Small intestine (tissue), 16 donors: Measurements from ENCODE around the gene UFL1. TPM values are rescaled to one million over a fixed set of nuclear protein-coding genes. Genes with fewer than 3 reads are reported as not detected.
A peak's percentile ranks its signal among the peaks of the same experiment; 100 is the strongest.
"Not testable (repeated sequence)": the region's sequence is repeated elsewhere in the genome, so short reads cannot be mapped to it uniquely, and the experiment has no call there.

Experiments used
- DNase-seq, 2 donors: peaks; one replicate each; pipeline versions ENCODE4 v3.0.0 to v3.0.0-alpha.2; 2013
- FAIRE-seq: peaks from 2 replicates; lab custom pipeline; 2012; peaks lifted over from hg19 to GRCh38; lab: Jason Lieb, UNC
- H3K27ac ChIP-seq, 3 donors: one replicate each; pipeline ENCODE4 v1.5.1; 2013; ENCODE audit warnings: low read length in 2 of 3, mild to moderate bottlenecking in 2 of 3, control low read depth in 1 of 3, inconsistent platforms in 1 of 3, low read depth in 1 of 3, moderate library complexity in 1 of 3
- H3K27me3 ChIP-seq, 3 donors: one replicate each; pipeline ENCODE4 v1.6.1; 2013; ENCODE audit warnings: low read length in 3 of 3, inconsistent platforms in 1 of 3; ENCODE audit not compliant: control insufficient read depth in 3 of 3, insufficient read depth in 3 of 3
- H3K36me3 ChIP-seq, 3 donors: one replicate each; pipeline ENCODE4 v1.6.1; 2013; ENCODE audit warnings: low read length in 3 of 3, inconsistent platforms in 1 of 3, low read depth in 1 of 3, mild to moderate bottlenecking in 1 of 3, moderate library complexity in 1 of 3; ENCODE audit not compliant: control insufficient read depth in 3 of 3, insufficient read depth in 2 of 3
- H3K4me1 ChIP-seq, 3 donors: one replicate each; pipeline ENCODE4 v1.6.1; 2013; ENCODE audit warnings: low read length in 2 of 3, inconsistent platforms in 1 of 3, low read depth in 1 of 3, mild to moderate bottlenecking in 1 of 3, moderate library complexity in 1 of 3; ENCODE audit not compliant: control insufficient read depth in 3 of 3, insufficient read depth in 2 of 3
- H3K4me3 ChIP-seq, 3 donors: one replicate each; pipeline ENCODE4 v1.5.1; 2013; ENCODE audit warnings: low read length in 3 of 3, control low read depth in 1 of 3, inconsistent platforms in 1 of 3, low read depth in 1 of 3, mild to moderate bottlenecking in 1 of 3, moderate library complexity in 1 of 3
- H3K9me3 ChIP-seq, 2 donors: one replicate each; pipeline ENCODE4 v1.6.1; 2013; ENCODE audit warnings: low read depth in 1 of 2, low read length in 1 of 2; ENCODE audit not compliant: control insufficient read depth in 2 of 2, insufficient read depth in 1 of 2
- WGBS, 3 donors: extraction: QIAGEN DNeasy Blood & Tissue Kit; methylation state at CpG; one replicate each; pipeline ENCODE4 v1.1.7; 2013; 5-methylcytosine and 5-hydroxymethylcytosine counted together
- long read RNA-seq, 10 donors: transcript quantifications; one replicate each; lab custom pipeline, GENCODE V29; 2026
- polyA plus RNA-seq, 4 donors: library from polyadenylated mRNA; stranded (reverse) in 3 of 4; unstranded in 1 of 4; fragments of 200-250 nt in 3 of 4; fragments of 120-200 nt in 1 of 4; gene quantifications; one replicate each; pipeline versions ENCODE4 v1.2.1 to v1.2.3, GENCODE V29; 2013
- donor health status: healthy with polysubstance abuse.
- donor health status: control.
- donor health status: control.
- donor health status: Bipolar disorder and iron deficiency.
- donor health status: healthy.

Gene UFL1
- polyA plus RNA-seq = 10 to 100 TPM in 3 of 4 donors, 1 to 10 TPM in 1; 9.7 to 45.2 (median 13.6) TPM
- long read RNA-seq, donor 1, full-length matches to known transcripts = 2 of 65 reads
- long read RNA-seq, donor 1, partial matches to known transcripts = 63 of 65 reads
- long read RNA-seq, donor 1, other reads (novel, unspliced or antisense) = 0 of 65 reads
- long read RNA-seq, donor 2, partial matches to known transcripts = 5 of 5 reads
- long read RNA-seq, donor 2, other reads (novel, unspliced or antisense) = 0 of 5 reads
- long read RNA-seq, donor 3, full-length matches to known transcripts = 1 of 7 reads
- long read RNA-seq, donor 3, partial matches to known transcripts = 6 of 7 reads
- long read RNA-seq, donor 3, other reads (novel, unspliced or antisense) = 0 of 7 reads
- long read RNA-seq, donor 4 = 0 reads
- long read RNA-seq, donor 5 = 0 reads
- long read RNA-seq, donor 6 = 0 reads
- long read RNA-seq, donor 7, full-length matches to known transcripts = 1 of 1 reads
- long read RNA-seq, donor 7, partial matches to known transcripts = 0 of 1 reads
- long read RNA-seq, donor 7, other reads (novel, unspliced or antisense) = 0 of 1 reads
- long read RNA-seq, donor 8 = 0 reads
- long read RNA-seq, donor 9 = 0 reads
- long read RNA-seq, donor 10 = 0 reads

- 0% methylated on average over 61 to 63 of the region's 63 CpGs for WGBS, 3 donors
Observed at GRCh38 chr6:96521644-96522464, at the start of gene UFL1. TSS of gene UFL1 (plus strand) at chr6:96521806. CDS start at chr6:96521874, 68 bp downstream.

GRCh38 chr6:96472291-96472690 is 49.3 kb upstream of the UFL1 start:
- not testable (repeated sequence) for H3K4me3 ChIP-seq, FAIRE-seq, H3K27me3 ChIP-seq, H3K4me1 ChIP-seq, H3K27ac ChIP-seq, H3K9me3 ChIP-seq, DNase-seq, H3K36me3 ChIP-seq
- 49 to 55% (median 54%) methylated on average over 2 of the region's 2 CpGs for WGBS, 3 donors

More at GRCh38 chr6:96521644-96522464, at the start of gene UFL1:
- Histone ChIP-seq H3K27ac (peak within 1 kb of the TSS; percentile 96 to 99 (median 99)), H3K4me1 (peaks cover 0 to 8% (median 3%) of the 10 kb centered on the region in 3 donors), H3K27me3 (no peaks in the 10 kb centered on the region), H3K4me3 (peak within 1 kb of the TSS; percentile 54 to 91 (median 78)), H3K36me3 (peaks cover 0 to 8% (median 0%) of the 10 kb centered on the region in 3 donors), H3K9me3 (no peaks in the 10 kb centered on the region)
- DNase-seq = peak; percentile 95 to 97
- FAIRE-seq = no peak

- H3K27me3 ChIP-seq = no peaks in the 10 kb centered on the region
- FAIRE-seq (no peak), DNase-seq (no peak)
- no peak overlapping the region for H3K4me3 ChIP-seq
- H3K36me3 ChIP-seq = no peaks in the 10 kb centered on the region
- no peak overlapping the region for H3K27ac ChIP-seq
- H3K9me3 ChIP-seq = peaks cover 0 to 29% of the 10 kb centered on the region in 2 donors
- H3K4me1 ChIP-seq = no peaks in the 10 kb centered on the region
- 87 to 91% (median 88%) methylated on average over 5 of the region's 5 CpGs for WGBS, 3 donors
Observed at GRCh38 chr6:96478695-96479094, 42.9 kb upstream of the UFL1 start.

GRCh38 chr6:96491926-96492325 is 29.7 kb upstream of the UFL1 start:
- DNase-seq (no peak), FAIRE-seq (no peak)
- Histone ChIP-seq H3K27me3 (no peaks in the 10 kb centered on the region), H3K9me3 (peaks cover 0 to 29% of the 10 kb centered on the region in 2 donors), H3K4me1 (no peaks in the 10 kb centered on the region), H3K36me3 (no peaks in the 10 kb centered on the region), H3K27ac (no peak overlapping the region), H3K4me3 (no peak overlapping the region)
- WGBS, 3 donors = 96 to 100% (median 97%) methylated on average over 2 of the region's 2 CpGs

GRCh38 chr6:96499781-96500180 is 21.8 kb upstream of the UFL1 start:
- FAIRE-seq (no peak), DNase-seq (no peak)
- peaks cover 0 to 6% (median 0%) of the 10 kb centered on the region in 3 donors for H3K36me3 ChIP-seq
- no peaks in the 10 kb centered on the region for H3K27me3 ChIP-seq
- 70 to 84% (median 83%) methylated on average over 5 of the region's 5 CpGs for WGBS, 3 donors
- no peak overlapping the region for H3K27ac ChIP-seq
- H3K4me3 ChIP-seq = no peak overlapping the region
- H3K9me3 ChIP-seq = peaks cover 0 to 18% of the 10 kb centered on the region in 2 donors
- H3K4me1 ChIP-seq = no peaks in the 10 kb centered on the region

- H3K36me3 ChIP-seq = peaks cover 0 to 8% (median 0%) of the 10 kb centered on the region in 3 donors
- FAIRE-seq (peak; percentile 49), DNase-seq (no peak)
- H3K9me3 ChIP-seq = peaks cover 0 to 21% of the 10 kb centered on the region in 2 donors
- no peak overlapping the region for H3K4me3 ChIP-seq
- no peaks in the 10 kb centered on the region for H3K4me1 ChIP-seq
- WGBS, 3 donors = 93 to 100% (median 97%) methylated on average over 1 of the region's 1 CpG
- H3K27me3 ChIP-seq = no peaks in the 10 kb centered on the region
- no peak overlapping the region for H3K27ac ChIP-seq
Observed at GRCh38 chr6:96502915-96503314, 18.7 kb upstream of the UFL1 start.

GRCh38 chr6:96505363-96505762 is 16.2 kb upstream of the UFL1 start:
- DNase-seq (no peak), FAIRE-seq (no peak)
- Histone ChIP-seq H3K4me1 (no peaks in the 10 kb centered on the region), H3K27ac (no peak overlapping the region), H3K36me3 (peaks cover 0 to 9% (median 0%) of the 10 kb centered on the region in 3 donors), H3K27me3 (no peaks in the 10 kb centered on the region), H3K9me3 (peaks cover 0 to 21% of the 10 kb centered on the region in 2 donors), H3K4me3 (no peak overlapping the region)
- WGBS, 3 donors = 85 to 89% (median 87%) methylated on average over 2 of the region's 2 CpGs

- H3K27me3 ChIP-seq = no peaks in the 10 kb centered on the region
- peaks cover 0 to 21% of the 10 kb centered on the region in 2 donors for H3K9me3 ChIP-seq
- H3K36me3 ChIP-seq = peaks cover 0 to 9% (median 0%) of the 10 kb centered on the region in 3 donors
- FAIRE-seq = no peak
- WGBS, 3 donors = 70 to 73% (median 72%) methylated on average over 2 of the region's 2 CpGs
- H3K4me3 ChIP-seq = no peak overlapping the region
- no peak for DNase-seq
- no peak overlapping the region for H3K27ac ChIP-seq
- no peaks in the 10 kb centered on the region for H3K4me1 ChIP-seq
Observed at GRCh38 chr6:96509281-96509680, 12.3 kb upstream of the UFL1 start.
